MV-4-11 (cell line): ENCODE data around the gene FAM180B.
A peak's percentile ranks its signal among the peaks of the same experiment; 100 is the strongest.
"Not testable (repeated sequence)": the region's sequence is repeated elsewhere in the genome, so short reads cannot be mapped to it uniquely, and the experiment has no call there.

Experiments
- DNase-seq: peaks from one replicate; lab custom pipeline; 2025; lab: John Stamatoyannopoulos, UW

FAM180B gene

GRCh38 chr11:47586098-47586855 is at the start of gene FAM180B:
TSS of gene FAM180B (plus strand) at chr11:47586678. CDS start at chr11:47586769, 91 bp downstream.
- no peak for DNase-seq

- no peak for DNase-seq
These were observed 49.6 kb upstream of the FAM180B start for GRCh38 chr11:47536915-47537314.

GRCh38 chr11:47538741-47539565 is 47.5 kb upstream of the FAM180B start:
- no peak for DNase-seq

- DNase-seq = no peak
These were observed 46.8 kb upstream of the FAM180B start for GRCh38 chr11:47539681-47540039.

- DNase-seq = no peak
These were observed 45.4 kb upstream of the FAM180B start for GRCh38 chr11:47541070-47541469.

- DNase-seq = no peak
These were observed 41.2 kb upstream of the FAM180B start for GRCh38 chr11:47545298-47545697.

- DNase-seq = not testable (repeated sequence)
These were observed 40.2 kb upstream of the FAM180B start for GRCh38 chr11:47546274-47546673.

- no peak for DNase-seq
These were observed 36.0 kb upstream of the FAM180B start for GRCh38 chr11:47550288-47551047.

- DNase-seq = peak; percentile 27
These were observed 35.4 kb upstream of the FAM180B start for GRCh38 chr11:47551086-47551485.

GRCh38 chr11:47552056-47552565 is 34.4 kb upstream of the FAM180B start:
- DNase-seq = peak; percentile 48

GRCh38 chr11:47552566-47553405 is 33.7 kb upstream of the FAM180B start, which contains the start of gene CELF1:
TSS of gene CELF1 (minus strand) at chr11:47553132. CDS start at chr11:47499523, 53,609 bp downstream.
- DNase-seq = peak; percentile 78

- DNase-seq = no peak
These were observed 33.1 kb upstream of the FAM180B start for GRCh38 chr11:47553406-47553743.

- not testable (repeated sequence) for DNase-seq
These were observed 29.5 kb upstream of the FAM180B start for GRCh38 chr11:47557004-47557403.

- DNase-seq = no peak
These were observed 27.8 kb upstream of the FAM180B start for GRCh38 chr11:47558695-47559094.

- DNase-seq = peak; percentile 67
These were observed 26.1 kb upstream of the FAM180B start for GRCh38 chr11:47560426-47560825.

- not testable (repeated sequence) for DNase-seq
These were observed 24.1 kb upstream of the FAM180B start for GRCh38 chr11:47562393-47562792.

- DNase-seq = not testable (repeated sequence)
These were observed 22.1 kb upstream of the FAM180B start for GRCh38 chr11:47564366-47564765.

- DNase-seq = no peak
These were observed 21.5 kb upstream of the FAM180B start for GRCh38 chr11:47564933-47565339.

GRCh38 chr11:47565340-47566148 is 20.9 kb upstream of the FAM180B start, which contains the start of gene PTPMT1:
TSS of gene PTPMT1 (plus strand) at chr11:47565599. CDS start at chr11:47565623, 24 bp downstream.
- peak; percentile 36 for DNase-seq

- peak; percentile 20 for DNase-seq
These were observed 20.3 kb upstream of the FAM180B start for GRCh38 chr11:47566149-47566698.
